Thoracic aorta (tissue), 2 donors: ENCODE measurements around the gene GABRG3. TPM values are rescaled to one million over a fixed set of nuclear protein-coding genes. Genes with fewer than 3 reads are reported as not detected.

Experiments used
- ATAC-seq: fragments of 150-250 bp; one replicate; pipeline ENCODE4 v1.8.0; 2017; ENCODE audit warnings: low read depth; ENCODE audit not compliant: insufficient number of reproducible peaks, low FRiP score
- DNase-seq: peaks from one replicate; pipeline ENCODE4 v3.0.0-alpha.2; 2020; ENCODE audit warnings: low spot score
- H3K27ac ChIP-seq, 2 donors: fragments of 200-600 bp; sonication (generic); 1 replicate in 1 of 2; 2 replicates in 1 of 2; pipeline ENCODE4 v1.5.1; 2016; ENCODE audit warnings: mild to moderate bottlenecking in 2 of 2, moderate library complexity in 2 of 2
- H3K27me3 ChIP-seq: fragments of 200-600 bp; sonication (generic); replicated peaks from 2 replicates; pipeline ENCODE4 v1.6.0; 2016; ENCODE audit warnings: mild to moderate bottlenecking; ENCODE audit not compliant: insufficient read depth
- H3K36me3 ChIP-seq: fragments of 200-600 bp; sonication (generic); one replicate; pipeline ENCODE4 v1.5.1; 2016
- H3K4me1 ChIP-seq, 2 donors: fragments of 200-600 bp; sonication (generic); 1 replicate in 1 of 2; 2 replicates in 1 of 2; pipeline versions ENCODE4 v1.5.1 to v1.6.0; 2016; ENCODE audit warnings: low read depth in 2 of 2, mild to moderate bottlenecking in 1 of 2; ENCODE audit not compliant: control insufficient read depth in 1 of 2
- H3K4me3 ChIP-seq: fragments of 200-600 bp; sonication (generic); 2 replicates; pipeline ENCODE4 v1.5.1; 2016; ENCODE audit warnings: mild to moderate bottlenecking
- H3K9me3 ChIP-seq: fragments of 200-600 bp; sonication (generic); 2 replicates; pipeline ENCODE4 v1.5.1; 2016
- CTCF ChIP-seq: fragments of 200-600 bp; sonication (generic); IDR thresholded peaks from one replicate; pipeline ENCODE4 v1.5.1; 2019; ENCODE audit warnings: antibody characterized with exemption
- total RNA-seq, 2 donors: library from RNA; depleted of rRNA; stranded (reverse); fragments of >200 nt; gene quantifications; one replicate each; pipeline versions ENCODE4 v1.1.0 to v1.2.3, GENCODE V29; 2016

The GABRG3 gene
- total RNA-seq, 2 donors from 2014 or later = not detected

- H3K4me1 ChIP-seq = no peaks in the 10 kb centered on the region
- H3K9me3 ChIP-seq = no peaks in the 10 kb centered on the region
- no peak overlapping the region for H3K27ac ChIP-seq
- no peak for TF ChIP-seq CTCF
- no peaks in the 10 kb centered on the region for H3K27me3 ChIP-seq
- no peaks in the 10 kb centered on the region for H3K36me3 ChIP-seq
- no peak for ATAC-seq
- no peak for DNase-seq
- H3K4me3 ChIP-seq = no peak overlapping the region
Measured at GRCh38 chr15:27214032-27214431, 243.1 kb downstream of the GABRG3 start.

GRCh38 chr15:27214961-27215360 is 244.0 kb downstream of the GABRG3 start:
- Histone ChIP-seq H3K36me3 (no peaks in the 10 kb centered on the region), H3K4me3 (no peak overlapping the region), H3K27ac (no peak overlapping the region), H3K9me3 (no peaks in the 10 kb centered on the region), H3K4me1 (no peaks in the 10 kb centered on the region), H3K27me3 (no peaks in the 10 kb centered on the region)
- ATAC-seq (no peak), DNase-seq (no peak)
- no peak for TF ChIP-seq CTCF

- Histone ChIP-seq H3K27ac (no peak overlapping the region), H3K9me3 (no peaks in the 10 kb centered on the region), H3K4me1 (no peaks in the 10 kb centered on the region), H3K4me3 (no peak overlapping the region), H3K36me3 (no peaks in the 10 kb centered on the region), H3K27me3 (no peaks in the 10 kb centered on the region)
- TF ChIP-seq CTCF = no peak
- DNase-seq (no peak), ATAC-seq (no peak)
Measured at GRCh38 chr15:27218426-27218825, 247.4 kb downstream of the GABRG3 start.

GRCh38 chr15:27219636-27220035 is 248.7 kb downstream of the GABRG3 start:
- Histone ChIP-seq H3K9me3 (no peaks in the 10 kb centered on the region), H3K4me3 (no peak overlapping the region), H3K4me1 (no peaks in the 10 kb centered on the region), H3K27ac (no peak overlapping the region), H3K36me3 (no peaks in the 10 kb centered on the region), H3K27me3 (no peaks in the 10 kb centered on the region)
- no peak for TF ChIP-seq CTCF
- no peak for DNase-seq
- ATAC-seq = no peak

- DNase-seq (no peak), ATAC-seq (no peak)
- no peaks in the 10 kb centered on the region for H3K36me3 ChIP-seq
- H3K4me3 ChIP-seq = no peak overlapping the region
- no peaks in the 10 kb centered on the region for H3K27me3 ChIP-seq
- H3K9me3 ChIP-seq = no peaks in the 10 kb centered on the region
- H3K27ac ChIP-seq = no peak overlapping the region
- no peaks in the 10 kb centered on the region for H3K4me1 ChIP-seq
- TF ChIP-seq CTCF = no peak
Measured at GRCh38 chr15:27220199-27220598, 249.2 kb downstream of the GABRG3 start.
